GM12878 (cell line): ENCODE data around the gene ATG4B. TPM values are rescaled to one million over a fixed set of nuclear protein-coding genes. Genes with fewer than 3 reads are reported as not detected.

Experiments
- ATAC-seq: fragments of 200-7000 bp; cut with Tn5 transposase; 3 replicates; pipeline ENCODE4 v1.9.1; 2020; ENCODE audit warnings: mild to moderate bottlenecking, moderate library complexity
- BruUV-seq: library from RNA; stranded (reverse); fragments of 400-500 nt; replicated peaks from 2 replicates; lab custom pipeline; 2021; lab: Mats Ljungman, UMichigan
- CTCF ChIA-PET: fragments of 300-600 bp; sonication (Branson Sonifier 250); formaldehyde crosslinking; extraction: SDS; loops from one replicate; lab custom pipeline; 2021; ENCODE audit warnings: inconsistent platforms; lab: Yijun Ruan, JAX
- POLR2A ChIA-PET: fragments of 350-600 bp; formaldehyde crosslinking; extraction: SDS; loops from one replicate; lab custom pipeline; 2021; ENCODE audit warnings: inconsistent platforms; lab: Charles Lee
- RAD21 ChIA-PET: fragments of 300-600 bp; sonication (Branson Sonifier 250); formaldehyde crosslinking; loops from one replicate; lab custom pipeline; 2023; ENCODE audit warnings: antibody characterized with exemption; ENCODE audit not compliant: unreplicated experiment; lab: Charles Lee
- SMC1A ChIA-PET: fragments of 300-600 bp; sonication (Branson Sonifier 250); formaldehyde crosslinking; loops from one replicate; lab custom pipeline; 2023; ENCODE audit not compliant: unreplicated experiment, uncharacterized antibody; lab: Charles Lee
- DNase-seq: peaks from one replicate; pipeline ENCODE4 v3.0.0-alpha.2; 2011; ENCODE audit warnings: low read depth, low spot score
- FAIRE-seq: peaks from 3 replicates; lab custom pipeline; 2011; peaks lifted over from hg19 to GRCh38; lab: Jason Lieb, UNC
- H2AFZ ChIP-seq: 2 replicates; pipeline ENCODE4 v1.6.0; 2011; ENCODE audit warnings: low read depth, low read length, control low read depth; ENCODE audit not compliant: control insufficient read depth
- H3K27ac ChIP-seq: 2 replicates; pipeline ENCODE4 v1.5.1; 2011; ENCODE audit warnings: control low read depth; ENCODE audit not compliant: control insufficient read depth, insufficient read depth
- H3K27me3 ChIP-seq, 2 experiments: replicated peaks in 1 of 2; 2 replicates each; pipeline versions ENCODE4 v1.6.0 to v1.6.1; 2011; ENCODE audit warnings: low read length in 1 of 2; ENCODE audit not compliant: control insufficient read depth in 2 of 2, insufficient read depth in 2 of 2
- H3K36me3 ChIP-seq, 2 experiments: 2 replicates each; pipeline ENCODE4 v1.5.1; 2011; ENCODE audit warnings: low read length in 1 of 2; ENCODE audit not compliant: control insufficient read depth in 2 of 2, insufficient read depth in 2 of 2
- H3K4me1 ChIP-seq: 2 replicates; pipeline ENCODE4 v1.6.1; 2011; ENCODE audit warnings: mild to moderate bottlenecking, low read length, moderate library complexity, mixed read lengths; ENCODE audit not compliant: control insufficient read depth, insufficient read depth
- H3K4me2 ChIP-seq: 2 replicates; pipeline ENCODE4 v1.6.0; 2011; ENCODE audit warnings: control low read depth; ENCODE audit not compliant: control insufficient read depth, insufficient read depth
- H3K4me3 ChIP-seq: fragments of 200-600 bp; sonication (generic); 2 replicates; pipeline ENCODE4 v1.5.1; 2016
- H3K79me2 ChIP-seq: 2 replicates; pipeline ENCODE4 v1.6.0; 2011; ENCODE audit warnings: low read length; ENCODE audit not compliant: control insufficient read depth, insufficient read depth
- H3K9ac ChIP-seq: 2 replicates; pipeline ENCODE4 v1.8.0; 2011; ENCODE audit warnings: low read length, control low read depth, mixed read lengths; ENCODE audit not compliant: control insufficient read depth, insufficient read depth
- H3K9me3 ChIP-seq: replicated peaks from 3 replicates; pipeline ENCODE4 v1.5.1; 2011; ENCODE audit warnings: mild to moderate bottlenecking, low read length; ENCODE audit not compliant: control insufficient read depth, insufficient read depth
- H4K20me1 ChIP-seq: 2 replicates; pipeline ENCODE4 v1.6.0; 2011; ENCODE audit not compliant: control insufficient read depth, insufficient read depth
- ATF3 ChIP-seq: IDR thresholded peaks from 2 replicates; pipeline ENCODE4 v1.6.1; 2011; ENCODE audit warnings: low read depth, mild to moderate bottlenecking, low read length, moderate library complexity, borderline replicate concordance; ENCODE audit errors: extremely low read depth
- BCLAF1 ChIP-seq: fragments of 450-650 bp; IDR thresholded peaks from 2 replicates; pipeline ENCODE4 v1.6.1; 2017; ENCODE audit warnings: antibody characterized with exemption, mild to moderate bottlenecking, moderate library complexity
- EED ChIP-seq: sonication (generic); IDR thresholded peaks from 2 replicates; pipeline ENCODE4 v1.6.1; 2016; ENCODE audit warnings: antibody characterized with exemption, low read depth
- MEF2B ChIP-seq: fragments of 450-650 bp; IDR thresholded peaks from 2 replicates; pipeline ENCODE4 v1.6.1; 2018; ENCODE audit warnings: mild to moderate bottlenecking, moderate library complexity; ENCODE audit not compliant: partially characterized antibody, poor library complexity, severe bottlenecking
- MYB ChIP-seq: fragments of 150-350 bp; IDR thresholded peaks from 2 replicates; pipeline ENCODE4 v1.6.1; 2014; ENCODE audit warnings: mild to moderate bottlenecking, low read depth, low read length, borderline replicate concordance
- PBX3 ChIP-seq: IDR thresholded peaks from 2 replicates; pipeline ENCODE4 v1.6.1; 2011; ENCODE audit warnings: mild to moderate bottlenecking, low read depth, low read length, moderate library complexity; ENCODE audit not compliant: insufficient replicate concordance
- STAT1 ChIP-seq: fragments of 450-650 bp; conservative IDR thresholded peaks from 2 replicates; pipeline ENCODE4 v1.6.1; 2014; ENCODE audit warnings: antibody characterized with exemption, mild to moderate bottlenecking
- SUZ12 ChIP-seq: fragments of 200-600 bp; sonication (generic); IDR thresholded peaks from one replicate; pipeline ENCODE4 v1.6.1; 2018; ENCODE audit warnings: antibody characterized with exemption, mild to moderate bottlenecking; ENCODE audit not compliant: unreplicated experiment
- ZBTB11 ChIP-seq: fragments of 450-650 bp; formaldehyde crosslinking; IDR thresholded peaks from 2 replicates; pipeline ENCODE4 v1.5.0; 2022; ENCODE audit warnings: mild to moderate bottlenecking, missing genetic modification characterization
- WGBS: methylation state at CpG from one replicate; pipeline ENCODE4 v1.1.6; 2016; ENCODE audit warnings: low lambda C conversion rate; ENCODE audit not compliant: insufficient replicate concordance, insufficient coverage; ENCODE audit errors: missing lambda C conversion rate; 5-methylcytosine and 5-hydroxymethylcytosine counted together
- in situ Hi-C: fragments of 300-500 bp; cut with MboI; formaldehyde crosslinking; loops from 9 replicates; pipeline ENCODE4 v1.14.3; 2018; ENCODE audit warnings: mixed read lengths
- intact Hi-C: fragments of 100-400 bp; cut with micrococcal nuclease; formaldehyde crosslinking; loops from one replicate; pipeline ENCODE4 v1.14.2; 2022; ENCODE audit not compliant: unreplicated experiment
- polyA plus RNA-seq, 11 experiments: library from polyadenylated mRNA; depleted of rRNA in 4 of 11; unstranded in 6 of 11; stranded (reverse) in 5 of 11; fragments of >200 nt; fragmentation: Nextera tagmentation in 4 of 11; fragmentation: Illumina TruSeq in 1 of 11; extraction: Ambion mirVana in 4 of 11; extraction: Trizol in 1 of 11; gene quantifications; 1 replicate in 1 of 11; 2 replicates in 10 of 11; pipeline versions ENCODE4 v1.2.1 to v1.2.3, GENCODE V29; 2011 to 2016; ENCODE audit warnings: inconsistent platforms in 2 of 11, missing spikeins in 2 of 11, low read depth in 1 of 11
- total RNA-seq, 4 experiments: library from RNA; depleted of rRNA in 3 of 4; stranded (reverse); fragments of >200 nt in 3 of 4; fragmentation: Illumina TruSeq in 1 of 4; extraction: Trizol in 1 of 4; gene quantifications; 2 replicates each; pipeline versions ENCODE4 v1.2.1 to v1.2.3, GENCODE V29; 2013 to 2021

ATG4B gene
- total and polyA plus RNA-seq, 10 of the 15 experiments (the other 5 are each of a cell fraction or from before 2014, with no cell fraction given): 5.8 to 84.1 (median 64.9) TPM

GRCh38 chr2:241695651-241696050 lies 58.2 kb downstream of the ATG4B start:
- FAIRE-seq (no peak), ATAC-seq (no peak), DNase-seq (no peak)
- no peak overlapping the region for H3K4me2 ChIP-seq
- no TSS peak for BruUV-seq
- no peak for TF ChIP-seq MYB
- TF ChIP-seq ATF3: no peak
- TF ChIP-seq ZBTB11 (CRISPR knock-in tag): no peak
- no peak for TF ChIP-seq SUZ12
- TF ChIP-seq MEF2B: no peak
- no peak for TF ChIP-seq STAT1
- no peak for TF ChIP-seq PBX3
- TF ChIP-seq EED: no peak
- no peak for TF ChIP-seq BCLAF1
- no peak overlapping the region for H2AFZ ChIP-seq
- ChIA-PET CTCF (no interaction called here), POLR2A (no interaction called here), SMC1A (no interaction called here), RAD21 (no interaction called here)
- H3K36me3 ChIP-seq: peaks cover 3 to 4% of the 10 kb centered on the region in 2 experiments; a peak in 3 of 4 replicates
- H3K4me1 ChIP-seq: no peaks in the 10 kb centered on the region
- in situ Hi-C loops: no loop called here
- no peaks in the 10 kb centered on the region for H3K27me3 ChIP-seq
- no peaks in the 10 kb centered on the region for H4K20me1 ChIP-seq
- H3K79me2 ChIP-seq: peaks cover 2% of the 10 kb centered on the region; the same call in 1 of the 2 replicates
- no peak overlapping the region for H3K27ac ChIP-seq
- no peak overlapping the region for H3K4me3 ChIP-seq
- H3K9me3 ChIP-seq: no peaks in the 10 kb centered on the region
- intact Hi-C loops: no loop called here
- H3K9ac ChIP-seq: no peak overlapping the region
- WGBS: 100% methylated on average over 4 of the region's 4 CpGs
